GM19328 (cell line): Measurements from ENCODE around the gene TNKS1BP1.

Source experiments
- ATAC-seq: cut with Tn5 transposase; IDR thresholded peaks from one replicate; pipeline ENCODE4 v1.9.1; 2021; ENCODE audit warnings: mild to moderate bottlenecking, moderate library complexity; ENCODE audit not compliant: unreplicated experiment

Gene TNKS1BP1

GRCh38 chr11:57335023-57335342 lies 10.2 kb upstream of the TNKS1BP1 start:
- ATAC-seq = no peak

GRCh38 chr11:57332694-57333440 lies 8.1 kb upstream of the TNKS1BP1 start:
- ATAC-seq = no peak

GRCh38 chr11:57331720-57332119 lies 7.0 kb upstream of the TNKS1BP1 start:
- no peak for ATAC-seq

- no peak for ATAC-seq
Measured at GRCh38 chr11:57330029-57330428, 5.3 kb upstream of the TNKS1BP1 start.

GRCh38 chr11:57327721-57328120 lies 3.0 kb upstream of the TNKS1BP1 start:
- ATAC-seq = no peak

GRCh38 chr11:57325735-57326048 lies 940 bp upstream of the TNKS1BP1 start:
- ATAC-seq = no peak

- ATAC-seq = no peak
Measured at GRCh38 chr11:57324154-57324885, 432 bp downstream of the TNKS1BP1 start.

- ATAC-seq = no peak
Measured at GRCh38 chr11:57323855-57324153, 948 bp downstream of the TNKS1BP1 start.

- no peak for ATAC-seq
Measured at GRCh38 chr11:57323167-57323854, 1.4 kb downstream of the TNKS1BP1 start.

GRCh38 chr11:57322256-57323166 lies 2.2 kb downstream of the TNKS1BP1 start:
- no peak for ATAC-seq

GRCh38 chr11:57321388-57322255 lies 3.1 kb downstream of the TNKS1BP1 start:
- no peak for ATAC-seq

GRCh38 chr11:57320719-57321387 lies 3.9 kb downstream of the TNKS1BP1 start:
- no peak for ATAC-seq

GRCh38 chr11:57320067-57320718 lies 4.6 kb downstream of the TNKS1BP1 start:
- ATAC-seq = no peak

- ATAC-seq = no peak
Measured at GRCh38 chr11:57318178-57318577, 6.6 kb downstream of the TNKS1BP1 start.

GRCh38 chr11:57316017-57316416 lies 8.7 kb downstream of the TNKS1BP1 start:
- no peak for ATAC-seq

GRCh38 chr11:57315491-57315890 lies 9.3 kb downstream of the TNKS1BP1 start:
- ATAC-seq = no peak

- no peak for ATAC-seq
Measured at GRCh38 chr11:57314221-57314973, 10.4 kb downstream of the TNKS1BP1 start.

GRCh38 chr11:57313788-57314135 lies 11.0 kb downstream of the TNKS1BP1 start:
- ATAC-seq = no peak
